ENCODE data around the gene KIF14.

Gene KIF14

DNA sequence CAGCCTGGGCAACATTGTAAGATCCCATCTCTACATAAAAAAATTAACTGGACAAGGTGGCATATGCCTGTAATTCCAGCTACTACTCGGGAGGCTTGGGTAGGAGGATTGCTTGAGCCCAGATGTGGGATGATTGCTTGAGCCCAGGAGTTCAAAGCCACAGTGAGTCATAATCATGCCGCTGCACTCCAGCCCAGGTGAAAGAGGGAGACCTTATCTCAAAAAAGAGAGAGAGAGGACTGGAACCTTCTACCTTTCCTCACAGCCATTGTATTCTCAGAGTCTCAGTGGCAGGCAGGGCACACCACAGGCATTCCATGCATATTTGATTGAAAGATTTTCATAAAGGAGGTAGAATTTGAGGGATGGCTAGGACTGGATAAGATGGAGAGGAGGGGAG, 78.4 kb downstream of the KIF14 start:
- no peak for DNase-seq (ENCODE audit: low read depth in 2 of 2)
- no peak overlapping the region for H3K4me3 ChIP-seq (replicated peaks in 1 of 2; ENCODE audit: low read depth in 2 of 2, low read length in 2 of 2)
- TF ChIP-seq, protein P1, sequence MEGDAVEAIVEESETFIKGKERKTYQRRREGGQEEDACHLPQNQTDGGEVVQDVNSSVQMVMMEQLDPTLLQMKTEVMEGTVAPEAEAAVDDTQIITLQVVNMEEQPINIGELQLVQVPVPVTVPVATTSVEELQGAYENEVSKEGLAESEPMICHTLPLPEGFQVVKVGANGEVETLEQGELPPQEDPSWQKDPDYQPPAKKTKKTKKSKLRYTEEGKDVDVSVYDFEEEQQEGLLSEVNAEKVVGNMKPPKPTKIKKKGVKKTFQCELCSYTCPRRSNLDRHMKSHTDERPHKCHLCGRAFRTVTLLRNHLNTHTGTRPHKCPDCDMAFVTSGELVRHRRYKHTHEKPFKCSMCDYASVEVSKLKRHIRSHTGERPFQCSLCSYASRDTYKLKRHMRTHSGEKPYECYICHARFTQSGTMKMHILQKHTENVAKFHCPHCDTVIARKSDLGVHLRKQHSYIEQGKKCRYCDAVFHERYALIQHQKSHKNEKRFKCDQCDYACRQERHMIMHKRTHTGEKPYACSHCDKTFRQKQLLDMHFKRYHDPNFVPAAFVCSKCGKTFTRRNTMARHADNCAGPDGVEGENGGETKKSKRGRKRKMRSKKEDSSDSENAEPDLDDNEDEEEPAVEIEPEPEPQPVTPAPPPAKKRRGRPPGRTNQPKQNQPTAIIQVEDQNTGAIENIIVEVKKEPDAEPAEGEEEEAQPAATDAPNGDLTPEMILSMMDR (IDR thresholded peaks at IDR 0.05; ENCODE audit: low read depth, low read length), result no peak

DNA sequence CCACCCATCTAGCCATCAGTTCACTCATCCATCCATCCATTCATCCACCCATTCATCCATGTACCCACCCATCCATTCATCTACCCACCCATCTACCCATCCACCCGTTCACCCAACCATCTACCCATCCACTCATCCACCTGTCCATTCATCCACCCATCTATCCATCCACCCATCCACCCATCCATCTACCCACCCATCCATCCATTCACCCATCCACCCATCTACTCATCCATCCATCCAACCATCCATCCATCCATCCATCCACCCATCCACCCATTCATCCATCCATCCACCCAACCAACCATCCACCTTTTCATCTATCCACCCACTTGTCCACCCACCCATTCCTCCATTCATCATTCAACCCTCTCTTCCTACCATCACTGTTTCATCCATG, 80.3 kb downstream of the KIF14 start:
- no peak overlapping the region for H3K4me3 ChIP-seq (replicated peaks in 1 of 2; ENCODE audit: low read depth in 2 of 2, low read length in 2 of 2)
- DNase-seq (ENCODE audit: low read depth in 2 of 2), result no peak
- TF ChIP-seq, protein P1 (IDR thresholded peaks at IDR 0.05; ENCODE audit: low read depth, low read length), result no peak

DNA sequence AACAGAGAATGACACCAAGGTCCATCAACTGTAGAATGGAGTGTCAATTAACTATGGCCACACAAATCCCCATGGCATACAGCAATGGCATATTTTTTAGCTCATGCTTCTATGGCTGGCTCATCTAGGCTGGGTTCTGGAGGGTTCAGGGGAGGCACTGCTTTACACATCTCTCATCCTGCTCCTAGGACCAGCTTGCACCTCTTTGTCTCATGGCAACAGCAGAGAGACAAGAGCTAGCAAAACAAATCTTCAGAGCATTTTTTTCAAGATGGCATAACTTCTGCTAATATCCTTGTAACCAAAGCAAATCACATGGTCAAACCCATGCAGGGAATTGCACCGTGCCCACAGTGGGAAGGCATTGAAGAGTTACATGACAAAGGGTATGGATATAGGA, 82.4 kb downstream of the KIF14 start:
- DNase-seq (ENCODE audit: low read depth in 2 of 2), result no peak
- no peak overlapping the region for H3K4me3 ChIP-seq (replicated peaks in 1 of 2; ENCODE audit: low read depth in 2 of 2, low read length in 2 of 2)
- TF ChIP-seq, protein P1 (IDR thresholded peaks at IDR 0.05; ENCODE audit: low read depth, low read length), result no peak

DNA sequence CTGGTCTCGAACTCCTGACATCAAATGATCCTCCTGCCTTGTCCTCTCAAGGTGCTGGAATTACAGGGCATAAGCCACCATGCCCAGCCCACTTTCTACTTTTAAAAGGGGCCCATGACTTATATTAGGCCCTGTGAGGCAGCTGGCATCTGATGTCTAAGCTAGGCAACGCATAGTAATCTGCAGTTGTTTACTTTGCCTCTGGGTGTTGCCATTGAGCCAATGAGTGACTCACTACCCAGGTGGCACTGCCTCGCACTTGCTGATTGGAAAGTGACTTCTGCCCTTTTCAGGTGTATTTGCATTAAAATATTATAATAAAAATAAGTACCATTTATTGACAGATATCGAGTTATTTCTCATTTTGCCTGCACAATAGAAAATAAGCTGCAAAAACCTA, 84.9 kb downstream of the KIF14 start:
- no peak overlapping the region for H3K4me3 ChIP-seq (replicated peaks in 1 of 2; ENCODE audit: low read depth in 2 of 2, low read length in 2 of 2)
- TF ChIP-seq, protein P1 (IDR thresholded peaks at IDR 0.05; ENCODE audit: low read depth, low read length), result no peak
- peak in 1 of 2 donors; percentile 40 for DNase-seq (ENCODE audit: low read depth in 2 of 2)

DNA sequence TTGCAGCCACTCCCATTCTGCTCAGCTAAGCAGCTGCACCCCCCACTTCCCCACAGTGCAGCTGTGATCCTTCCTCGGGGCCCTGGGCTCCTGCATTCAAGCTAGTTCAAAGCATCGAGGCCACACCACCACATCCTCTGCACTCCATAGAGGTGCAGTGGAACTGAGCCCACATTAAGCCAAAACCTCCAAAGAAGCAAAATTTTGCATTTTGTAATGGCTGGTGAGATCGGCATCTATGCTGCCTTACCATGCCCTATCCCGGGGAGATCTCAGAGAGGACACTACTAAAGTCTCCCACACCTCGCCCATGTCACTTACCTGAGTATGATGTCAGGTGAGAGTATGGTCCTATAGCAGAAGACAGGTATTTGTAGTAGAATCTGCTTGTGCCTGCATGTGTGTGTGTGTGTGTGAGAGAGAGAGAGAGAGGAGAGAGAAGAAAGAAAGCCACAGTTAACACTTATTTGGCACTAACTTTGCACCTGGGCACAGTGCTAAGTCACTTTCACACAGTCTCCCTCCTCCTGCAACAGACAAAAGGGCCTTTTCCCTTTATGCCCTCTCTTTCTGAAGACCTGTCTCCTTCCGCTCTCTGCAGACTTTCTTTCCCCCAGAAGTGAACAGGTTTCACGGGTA, 89.8 kb downstream of the KIF14 start:
- no peak overlapping the region for H3K4me3 ChIP-seq (replicated peaks in 1 of 2; ENCODE audit: low read depth in 2 of 2, low read length in 2 of 2)
- DNase-seq (ENCODE audit: low read depth in 2 of 2), result no peak
- TF ChIP-seq, protein P1 (IDR thresholded peaks at IDR 0.05; ENCODE audit: low read depth, low read length), result no peak

DNA sequence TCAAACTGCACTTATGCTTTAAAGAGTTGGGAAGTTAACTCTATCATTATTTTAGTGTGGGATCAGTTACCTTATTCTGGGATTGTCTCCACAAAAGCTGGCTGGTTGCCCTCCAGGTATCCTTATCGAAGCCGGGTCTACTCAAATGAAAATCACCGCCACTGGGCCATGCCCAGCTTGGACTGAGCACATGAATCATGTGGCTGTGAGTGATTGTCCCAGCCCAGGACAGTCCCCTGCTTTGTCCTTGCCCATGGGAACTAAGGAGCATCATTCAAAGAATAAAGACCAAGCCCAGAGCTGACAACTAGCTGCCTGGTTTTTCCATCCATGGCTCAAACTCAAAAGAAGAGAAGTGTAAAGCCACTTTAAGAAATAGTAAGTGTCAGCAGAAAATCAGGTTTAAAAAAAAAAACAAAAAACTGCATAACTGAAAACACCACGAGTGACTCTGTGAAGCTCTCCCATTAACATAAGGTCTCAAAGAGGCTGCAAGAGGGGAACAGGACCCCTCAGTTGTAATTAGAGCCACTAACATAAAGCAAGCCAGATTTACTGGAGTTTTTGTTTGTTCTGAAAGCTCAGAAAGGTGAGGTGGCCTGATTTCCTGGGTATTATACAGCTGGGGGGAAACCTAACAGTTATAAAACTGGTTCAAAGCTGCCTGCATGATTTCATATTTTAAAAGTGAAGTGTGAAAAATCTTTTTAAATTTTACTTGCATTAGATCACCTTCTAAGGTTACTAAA, 91.5 kb downstream of the KIF14 start:
- H3K4me3 ChIP-seq (replicated peaks in 1 of 2; ENCODE audit: low read depth in 2 of 2, low read length in 2 of 2), result no peak overlapping the region
- DNase-seq (ENCODE audit: low read depth in 2 of 2), result no peak
- TF ChIP-seq, protein P1 (IDR thresholded peaks at IDR 0.05; ENCODE audit: low read depth, low read length), result no peak
